NCI-H2107 treated with DMSO at 0.1 percent for 48 hours (cell line): Measurements from ENCODE around the gene CTNNA2.

Experiments used
- DNase-seq: peaks from one replicate; lab custom pipeline; 2025; ENCODE audit not compliant: unreplicated experiment; lab: John Stamatoyannopoulos, UW

The CTNNA2 gene

DNA sequence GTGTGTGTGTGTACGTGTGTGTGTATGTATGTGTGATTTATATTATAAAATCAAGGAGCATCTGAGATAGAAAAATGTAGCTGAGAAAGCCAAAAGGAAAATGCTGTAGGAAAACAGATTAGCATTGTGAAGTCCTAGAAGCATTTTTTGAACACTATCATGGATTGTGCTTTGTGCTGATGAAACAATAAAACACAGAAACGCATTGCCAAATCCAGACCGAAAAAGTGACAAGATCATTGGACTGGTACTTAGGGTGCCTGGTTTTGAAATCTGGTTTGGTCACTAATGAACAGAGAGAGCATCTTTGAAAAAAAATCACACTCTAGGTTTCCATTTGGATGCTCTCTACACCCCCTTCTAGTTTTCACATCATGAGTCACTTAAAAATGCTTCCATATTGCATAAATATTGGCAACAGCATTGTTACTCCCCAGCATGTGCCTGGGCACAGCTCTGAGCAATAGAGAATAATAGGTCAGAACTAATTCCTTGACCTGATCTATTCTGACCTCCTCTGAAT lies 1006.3 kb downstream of the CTNNA2 start:
- DNase-seq = no peak

GRCh38 chr2:80519699-80520291 lies 1006.9 kb downstream of the CTNNA2 start:
- DNase-seq = no peak

- no peak for DNase-seq
Observed at GRCh38 chr2:80525152-80525551, 1012.3 kb downstream of the CTNNA2 start.

GRCh38 chr2:80527119-80527518 lies 1014.3 kb downstream of the CTNNA2 start:
- DNase-seq = no peak

GRCh38 chr2:80529466-80530165 lies 1016.8 kb downstream of the CTNNA2 start:
- DNase-seq = no peak

DNA sequence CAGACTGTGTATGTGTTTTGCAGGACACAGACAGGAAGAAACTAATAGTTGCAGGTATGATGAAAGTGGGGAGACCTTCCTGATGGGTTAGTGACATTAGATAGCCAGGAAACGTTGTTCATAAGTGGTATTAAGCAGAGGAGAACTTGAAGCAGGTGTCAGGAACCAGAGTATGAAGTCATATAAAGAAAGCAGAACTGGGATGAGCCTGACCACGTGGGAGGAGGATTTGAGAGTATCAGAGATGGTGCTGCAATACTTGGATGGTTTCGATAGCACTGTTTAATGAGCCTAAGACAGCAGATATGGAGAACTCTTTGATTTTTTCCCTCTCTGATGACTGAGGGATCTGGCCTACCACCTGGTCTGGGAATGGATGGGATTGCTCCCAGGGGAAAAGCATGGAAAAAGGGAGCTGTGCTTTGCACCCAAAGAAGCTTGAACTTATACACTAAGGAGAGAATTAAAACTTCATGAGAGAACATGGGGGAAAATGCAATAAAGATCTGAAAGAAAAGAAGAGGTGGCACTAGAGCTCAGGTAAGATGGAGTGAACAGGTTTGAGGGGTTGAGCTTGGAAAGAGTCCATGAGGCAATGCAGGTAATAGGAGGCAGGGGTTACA lies 1017.7 kb downstream of the CTNNA2 start:
- no peak for DNase-seq

DNA sequence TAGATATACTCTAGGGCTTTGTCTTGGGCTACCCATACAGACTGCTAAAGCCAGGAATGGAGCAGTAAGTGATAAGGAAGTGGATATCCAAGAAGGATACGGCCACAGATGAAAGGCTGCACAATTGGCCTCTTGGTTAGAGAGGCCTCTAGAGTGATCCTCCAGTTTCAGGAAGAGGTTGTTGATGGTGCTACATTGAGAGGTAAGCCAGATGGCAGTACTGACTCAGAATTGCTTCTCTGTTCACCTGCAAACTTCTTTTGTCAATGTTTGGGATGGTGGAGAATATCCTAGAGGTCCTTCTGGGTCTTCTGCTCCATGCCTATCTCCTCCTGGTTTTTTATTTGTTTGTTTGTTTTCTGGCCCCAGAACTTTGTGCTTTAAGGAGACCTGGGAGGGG lies 1018.5 kb downstream of the CTNNA2 start:
- no peak for DNase-seq

DNA sequence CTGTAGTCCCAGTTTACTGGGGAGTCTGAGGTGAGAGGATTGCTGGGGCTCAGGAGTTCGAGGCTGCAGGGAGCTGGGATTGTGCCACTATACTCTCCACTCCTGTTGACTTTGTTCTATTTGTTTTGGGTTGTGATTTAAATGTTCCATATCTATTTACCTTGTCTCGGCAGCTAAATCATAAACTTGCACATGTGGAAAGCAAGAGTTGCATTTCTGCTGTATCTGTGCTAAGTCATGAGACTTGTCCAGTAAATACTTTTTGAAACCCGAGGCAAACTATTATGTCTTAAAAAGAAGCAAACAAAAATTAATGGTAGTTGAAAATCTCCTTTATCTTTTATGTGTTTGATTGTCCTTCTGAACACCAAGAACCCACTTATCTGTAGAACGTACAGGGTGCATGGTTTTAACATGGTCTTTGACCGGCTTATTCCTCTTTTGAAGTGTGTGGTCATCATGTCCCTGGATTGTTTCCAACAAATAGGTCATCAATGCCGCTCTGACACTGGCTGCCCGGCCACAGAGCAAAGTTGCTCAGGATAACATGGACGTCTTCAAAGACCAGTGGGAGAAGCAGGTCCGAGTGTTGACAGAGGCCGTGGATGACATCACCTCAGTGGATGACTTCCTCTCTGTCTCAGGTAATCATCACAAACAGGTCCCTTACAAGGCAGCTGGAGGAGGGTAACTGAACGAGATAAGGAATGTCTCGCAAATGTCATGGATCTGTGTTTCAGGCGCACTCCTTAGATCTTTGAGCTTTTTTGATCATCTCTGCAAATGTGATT lies 1032.8 kb downstream of the CTNNA2 start:
- DNase-seq = no peak

DNA sequence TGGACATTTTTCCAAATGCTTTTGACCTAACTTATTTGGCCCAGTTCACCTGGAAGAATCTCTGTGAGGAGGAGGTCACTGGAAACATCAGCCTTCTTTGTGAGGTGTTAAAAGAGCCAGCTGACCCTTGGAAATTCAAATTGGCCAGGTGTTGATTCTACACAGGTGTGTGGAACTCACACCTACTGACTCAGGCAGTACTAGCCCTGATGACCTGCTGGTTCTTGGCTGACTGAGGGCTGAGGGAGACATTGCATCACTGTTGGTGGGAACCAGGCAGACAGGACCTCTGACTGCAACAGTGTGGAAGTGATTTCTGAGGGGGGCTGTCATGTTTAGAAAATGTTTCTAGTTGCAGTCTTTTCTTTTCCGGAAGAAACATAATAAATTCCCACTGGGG lies 1033.9 kb downstream of the CTNNA2 start:
- no peak for DNase-seq

- no peak for DNase-seq
Observed at GRCh38 chr2:80547344-80547743, 1034.5 kb downstream of the CTNNA2 start.

DNA sequence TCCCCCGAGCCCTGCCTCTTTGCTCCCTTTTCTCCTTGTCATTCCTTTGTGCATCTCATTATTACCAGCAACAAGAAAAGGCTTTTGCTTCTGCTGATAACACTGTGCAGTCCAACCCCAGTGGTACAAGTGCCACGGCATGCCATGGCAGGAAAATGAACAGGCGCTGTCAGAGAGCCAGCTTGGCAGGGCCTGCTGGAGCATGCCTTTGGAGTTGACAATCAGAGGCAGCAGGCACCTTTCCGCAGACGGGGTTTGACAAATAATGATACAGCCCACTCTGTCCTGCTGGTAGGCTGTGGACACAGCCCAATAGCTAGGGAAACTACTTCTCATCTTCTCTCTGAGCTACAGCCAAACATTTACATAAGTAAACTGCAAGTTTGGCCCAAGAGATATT lies 1035.6 kb downstream of the CTNNA2 start:
- no peak for DNase-seq

DNA sequence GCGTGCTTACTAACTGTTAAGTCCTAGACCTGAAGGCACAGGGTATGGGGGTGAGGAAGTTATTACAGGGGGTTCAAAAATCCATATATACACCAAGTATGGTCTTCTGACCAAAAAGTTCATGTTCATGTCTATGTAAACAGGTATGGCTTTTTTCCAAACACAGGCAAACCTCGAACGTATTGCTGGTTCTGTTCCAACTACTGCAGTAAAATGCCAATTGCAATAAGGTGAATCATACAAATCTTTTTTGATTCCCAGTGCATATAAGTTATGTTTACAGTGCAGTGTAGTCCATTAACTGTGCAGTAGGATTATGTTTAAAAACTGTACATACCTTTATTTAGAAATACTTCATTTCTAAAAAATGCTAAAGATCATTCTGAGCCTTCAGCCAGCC lies 1037.0 kb downstream of the CTNNA2 start:
- no peak for DNase-seq

DNA sequence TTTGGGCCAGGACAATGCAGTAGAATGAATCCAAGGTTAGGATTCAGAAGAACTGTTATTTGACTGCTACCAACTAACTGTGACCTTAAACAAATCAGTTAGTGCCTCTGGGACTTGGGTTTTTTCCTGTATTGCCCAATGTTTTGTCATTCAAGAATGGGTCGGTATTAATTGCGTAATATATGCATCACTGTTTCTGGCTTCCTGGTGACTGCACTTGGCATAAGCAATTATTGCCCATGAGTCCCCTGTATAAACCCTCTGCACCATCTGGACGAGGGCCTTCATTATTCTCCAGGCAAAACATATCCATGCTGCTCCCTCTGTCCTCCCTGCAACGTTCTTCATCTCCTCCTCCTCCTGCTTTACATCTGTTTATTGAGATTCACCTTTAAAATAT lies 1047.5 kb downstream of the CTNNA2 start:
- DNase-seq = no peak

DNA sequence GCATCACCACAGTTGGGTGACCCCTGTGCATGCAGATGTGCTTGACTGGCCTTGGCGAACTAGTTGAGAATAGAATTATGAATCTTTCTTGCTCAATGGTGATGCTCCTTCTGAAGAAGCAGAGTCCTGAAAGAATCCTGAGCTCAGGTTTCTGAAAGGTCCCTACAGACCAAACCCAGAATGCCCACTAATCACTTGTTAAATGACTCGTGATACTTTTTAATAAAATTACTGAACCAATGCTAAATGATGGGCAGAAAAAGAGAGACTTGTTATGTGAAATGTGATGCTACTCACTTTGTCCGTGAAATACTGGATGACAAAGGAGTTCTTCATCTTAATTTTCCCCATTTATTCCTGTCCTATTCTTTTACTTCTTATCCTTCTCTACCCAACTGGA lies 1055.2 kb downstream of the CTNNA2 start:
- DNase-seq = no peak

DNA sequence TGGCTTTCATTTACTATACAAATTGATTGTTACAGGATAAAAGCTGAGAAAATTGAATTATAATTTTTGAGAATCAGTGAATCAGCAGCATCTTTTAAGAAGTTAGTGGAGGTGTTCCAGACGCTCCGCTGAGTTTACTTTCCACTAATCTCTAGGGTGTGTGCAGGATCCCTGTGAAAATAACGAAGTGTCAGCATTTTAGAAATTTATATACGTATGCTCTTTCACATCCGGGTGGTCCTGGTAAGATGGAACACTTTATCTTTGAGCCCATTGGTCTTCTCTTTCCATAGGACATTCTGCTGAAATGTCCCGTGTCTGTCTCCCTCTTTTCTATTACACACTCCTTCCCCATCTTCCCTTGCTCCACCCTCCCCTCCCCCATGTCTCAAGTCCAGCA lies 1060.3 kb downstream of the CTNNA2 start:
- no peak for DNase-seq

- no peak for DNase-seq
Observed at GRCh38 chr2:80573950-80574349, 1061.1 kb downstream of the CTNNA2 start.

DNA sequence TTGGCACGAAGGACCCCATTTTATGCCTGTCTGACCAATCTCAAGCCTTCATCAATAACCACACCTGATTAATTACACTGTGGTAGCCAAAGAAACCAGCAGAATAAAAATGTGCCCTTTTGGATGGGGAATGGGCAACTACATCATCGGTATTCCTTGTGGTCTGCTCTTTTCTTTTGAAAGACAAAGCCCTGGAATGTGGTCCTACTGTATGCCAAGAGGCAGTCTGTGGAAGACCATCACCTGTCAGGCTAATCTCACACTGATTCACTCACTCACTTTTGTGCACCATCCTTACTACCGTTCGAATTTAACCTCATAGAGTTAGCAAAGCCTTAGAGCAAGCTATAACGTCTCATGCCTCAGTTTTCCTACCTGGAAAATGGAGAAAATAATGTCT lies 1066.9 kb downstream of the CTNNA2 start:
- no peak for DNase-seq

DNA sequence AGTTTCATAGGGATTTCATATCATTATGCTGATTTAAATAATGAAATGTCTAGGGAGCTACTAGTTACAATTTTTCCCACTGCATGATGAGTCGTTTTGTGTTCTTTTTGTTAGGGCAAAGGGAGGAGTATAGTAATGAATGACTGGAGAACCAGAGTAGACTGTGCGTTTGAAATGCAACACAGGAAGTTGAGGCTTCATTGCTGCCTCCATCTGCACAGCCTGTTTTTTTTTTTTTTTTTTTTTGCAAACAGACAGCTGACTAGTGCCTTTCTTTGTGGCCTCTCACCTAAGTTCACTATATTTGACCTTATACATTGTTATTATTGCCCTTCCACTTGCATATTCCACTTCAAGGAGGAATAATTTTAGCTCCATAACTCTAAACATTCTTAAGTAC lies 1078.4 kb downstream of the CTNNA2 start:
- no peak for DNase-seq

GRCh38 chr2:80592106-80592505 lies 1079.3 kb downstream of the CTNNA2 start:
- DNase-seq = no peak

DNA sequence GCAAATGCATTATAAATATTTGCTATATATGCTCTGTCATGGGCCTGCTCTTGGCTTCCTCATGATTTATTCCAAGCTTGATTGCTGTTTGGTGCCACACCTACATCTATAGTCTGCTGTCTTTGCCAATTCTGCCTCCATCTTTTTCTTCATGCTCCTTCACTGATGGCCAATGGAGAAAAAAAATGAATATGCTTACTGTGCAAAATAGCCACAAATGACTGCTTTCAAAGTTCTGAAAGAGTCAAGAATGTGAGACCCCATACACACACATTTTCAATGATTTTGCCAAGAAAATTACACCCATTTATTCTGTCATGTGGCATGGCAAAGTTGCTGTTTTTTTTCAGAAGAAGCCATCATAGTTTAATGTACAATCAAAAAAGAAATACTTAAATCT lies 1097.3 kb downstream of the CTNNA2 start:
- DNase-seq = no peak

DNA sequence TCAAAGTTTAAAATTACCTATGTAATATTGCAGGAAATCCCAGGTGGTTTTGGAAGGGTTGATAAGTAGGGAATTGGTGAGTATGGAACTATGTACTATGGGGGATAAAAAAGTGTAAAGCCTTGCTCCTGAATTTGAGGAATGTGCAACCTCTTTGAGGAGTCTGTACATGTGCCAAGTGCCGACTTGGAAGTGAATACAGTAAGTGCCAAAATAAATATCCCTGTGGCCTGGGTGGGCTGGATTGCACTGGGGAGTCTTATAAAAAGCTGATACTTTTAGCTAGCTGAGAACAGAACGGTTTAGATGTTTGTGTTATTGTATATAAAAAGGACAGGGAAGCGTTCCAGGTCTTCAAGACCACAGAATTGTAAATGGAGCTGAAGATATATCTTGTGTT lies 1108.8 kb downstream of the CTNNA2 start:
- DNase-seq = no peak

DNA sequence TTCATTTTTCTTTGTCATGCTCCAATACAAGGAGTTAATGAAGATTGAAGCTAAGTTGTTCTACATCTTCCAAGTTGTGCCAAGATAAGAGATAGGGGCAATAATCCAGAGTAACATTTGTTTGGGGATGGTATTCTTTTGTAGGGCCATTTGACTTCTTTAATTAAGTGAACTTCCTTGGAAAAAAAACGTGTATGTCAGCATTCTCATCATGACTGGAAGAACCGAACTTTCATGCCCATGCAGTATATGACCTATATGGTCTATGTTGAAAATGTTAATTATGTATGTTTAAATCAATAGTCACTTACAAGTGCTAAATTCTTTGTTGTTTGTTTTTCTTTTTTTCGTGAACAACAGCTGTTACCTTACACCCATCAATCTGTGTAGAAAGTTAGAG lies 1111.2 kb downstream of the CTNNA2 start:
- no peak for DNase-seq
